ENCODE measurements around the gene MON1B.
"Not testable (repeated sequence)": the region's sequence is repeated elsewhere in the genome, so short reads cannot be mapped to it uniquely, and the experiment has no call there.

MON1B gene

DNA sequence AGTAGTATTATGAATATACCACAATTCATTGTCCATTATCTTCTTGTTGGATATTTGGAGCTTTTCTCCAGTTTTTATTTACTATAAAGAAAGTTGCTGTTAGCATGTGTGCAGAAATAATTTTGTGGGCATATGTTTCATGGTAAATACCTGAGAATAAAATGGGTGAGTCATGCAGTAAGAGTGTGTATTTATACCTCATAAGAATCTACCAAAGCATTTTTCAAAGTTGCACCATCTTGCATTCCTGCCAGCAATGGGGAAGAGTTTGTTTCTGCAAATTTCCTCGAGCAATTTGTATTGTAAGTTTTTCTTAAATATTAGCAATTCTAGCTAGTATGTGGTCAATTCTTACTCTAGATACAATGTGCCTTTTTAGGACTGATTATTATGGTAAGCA lies 7.9 kb upstream of the MON1B start:
- no peak overlapping the region for H3K27ac Mint-ChIP-seq
- DNase-seq (ENCODE audit: low spot score in 2 of 2) (no peak), ATAC-seq (ENCODE audit: low read depth) (no peak)
- H3K4me1 Mint-ChIP-seq = no peaks in the 10 kb centered on the region
- H3K36me3 Mint-ChIP-seq = peaks cover 1% of the 10 kb centered on the region
- peaks cover 5% of the 10 kb centered on the region for H3K27me3 Mint-ChIP-seq
- no peak overlapping the region for H3K4me3 Mint-ChIP-seq
- no peaks in the 10 kb centered on the region for H3K9me3 Mint-ChIP-seq

DNA sequence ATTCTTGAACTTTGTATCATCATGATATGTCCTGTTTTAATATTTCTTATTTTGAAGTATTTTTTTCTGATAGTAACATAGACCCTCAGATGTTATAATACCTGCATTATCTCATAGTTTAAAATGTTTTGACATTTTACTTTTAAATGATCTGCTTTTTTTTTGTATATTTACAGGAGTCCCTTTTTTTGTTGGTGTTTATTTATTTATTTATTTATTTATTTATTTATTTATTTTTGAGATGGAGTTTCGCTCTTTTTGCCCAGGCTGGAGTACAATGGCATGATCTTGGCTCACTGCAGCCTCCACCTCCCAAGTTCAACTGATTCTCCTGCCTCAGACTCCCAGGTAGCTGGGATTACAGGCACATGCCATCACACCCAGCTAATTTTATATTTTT lies 4.7 kb upstream of the MON1B start:
- not testable (repeated sequence) for H3K27ac Mint-ChIP-seq; H3K36me3 Mint-ChIP-seq; H3K4me1 Mint-ChIP-seq; H3K27me3 Mint-ChIP-seq; DNase-seq (ENCODE audit: low spot score in 2 of 2); H3K9me3 Mint-ChIP-seq; H3K4me3 Mint-ChIP-seq; ATAC-seq (ENCODE audit: low read depth)

DNA sequence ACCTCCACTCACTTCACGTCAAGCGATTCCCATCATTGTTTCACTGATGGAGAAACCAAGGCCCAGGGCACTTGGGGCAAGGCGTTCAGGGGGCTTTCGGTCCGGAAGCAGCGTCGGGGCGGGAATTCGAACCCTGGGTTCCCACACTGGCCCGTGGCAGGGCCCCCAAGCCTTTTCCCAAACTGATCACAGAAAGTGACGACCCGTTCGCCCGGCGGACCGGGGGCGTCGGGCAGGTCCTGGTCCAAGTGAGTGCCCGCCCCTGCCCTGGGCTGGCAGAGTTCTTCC lies 856 bp upstream of the MON1B start:
- Mint-ChIP-seq H3K4me1 (peaks cover 33% of the 10 kb centered on the region), H3K27me3 (peaks cover 1% of the 10 kb centered on the region), H3K9me3 (no peaks in the 10 kb centered on the region), H3K4me3 (peak overlapping the region; percentile 94), H3K27ac (peak overlapping the region; percentile 99), H3K36me3 (peaks cover 19% of the 10 kb centered on the region)
- DNase-seq (ENCODE audit: low spot score in 2 of 2) = no peak
- ATAC-seq (ENCODE audit: low read depth) = no peak

DNA sequence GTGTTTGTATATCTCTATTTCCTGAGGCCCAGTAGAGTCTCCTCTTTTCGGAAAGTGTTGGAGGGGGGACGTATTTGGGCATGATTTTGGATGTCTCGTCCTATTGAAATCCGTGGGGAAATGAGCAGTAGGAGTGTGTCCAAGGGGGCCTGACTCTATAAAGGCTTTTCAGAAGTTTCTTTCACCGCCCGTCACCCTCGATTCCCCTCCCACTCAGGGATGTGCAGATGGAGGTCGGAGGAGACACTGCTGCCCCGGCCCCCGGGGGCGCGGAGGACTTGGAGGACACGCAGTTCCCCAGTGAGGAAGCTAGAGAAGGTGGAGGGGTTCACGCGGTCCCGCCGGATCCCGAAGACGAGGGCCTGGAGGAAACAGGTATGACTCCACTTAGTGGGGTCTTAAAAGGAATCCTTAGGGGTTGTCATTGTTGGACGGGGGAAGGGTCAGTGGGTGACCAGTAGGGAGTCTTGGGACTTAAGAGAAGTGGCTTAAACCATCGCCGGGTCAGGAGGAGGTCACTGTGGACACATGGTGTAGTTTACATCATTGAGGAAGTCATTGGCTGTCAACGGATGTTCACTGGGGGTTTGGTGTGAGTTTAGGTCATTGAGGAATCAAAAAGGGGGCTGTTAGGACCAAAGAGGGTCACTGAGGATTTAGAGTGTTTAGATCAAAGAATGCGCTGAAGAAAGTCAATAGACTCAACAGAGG lies 424 bp downstream of the MON1B start:
- H3K4me3 Mint-ChIP-seq = peak overlapping the region; percentile 94
- H3K36me3 Mint-ChIP-seq = peaks cover 25% of the 10 kb centered on the region
- ATAC-seq (ENCODE audit: low read depth) = peak; percentile 2
- no peaks in the 10 kb centered on the region for H3K9me3 Mint-ChIP-seq
- H3K27ac Mint-ChIP-seq = peak overlapping the region; percentile 99
- H3K4me1 Mint-ChIP-seq = peaks cover 37% of the 10 kb centered on the region
- H3K27me3 Mint-ChIP-seq = peaks cover 1% of the 10 kb centered on the region
- no peak for DNase-seq (ENCODE audit: low spot score in 2 of 2)

DNA sequence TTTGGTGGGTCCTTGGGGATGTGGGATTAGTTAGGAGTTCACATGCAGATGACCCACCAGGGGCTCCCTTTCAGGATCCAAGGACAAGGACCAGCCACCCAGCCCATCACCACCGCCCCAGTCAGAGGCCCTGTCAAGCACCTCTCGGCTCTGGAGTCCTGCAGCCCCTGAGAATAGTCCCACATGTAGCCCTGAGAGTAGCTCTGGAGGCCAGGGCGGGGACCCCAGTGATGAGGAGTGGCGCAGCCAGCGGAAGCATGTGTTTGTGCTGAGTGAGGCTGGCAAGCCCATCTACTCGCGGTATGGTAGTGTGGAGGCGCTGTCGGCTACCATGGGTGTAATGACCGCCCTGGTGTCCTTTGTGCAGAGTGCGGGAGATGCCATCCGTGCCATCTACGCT lies 2.4 kb downstream of the MON1B start:
- H3K27me3 Mint-ChIP-seq = no peaks in the 10 kb centered on the region
- H3K36me3 Mint-ChIP-seq = peaks cover 37% of the 10 kb centered on the region
- H3K4me1 Mint-ChIP-seq = peaks cover 37% of the 10 kb centered on the region
- H3K27ac Mint-ChIP-seq = no peak overlapping the region
- H3K9me3 Mint-ChIP-seq = no peaks in the 10 kb centered on the region
- H3K4me3 Mint-ChIP-seq = no peak overlapping the region
- ATAC-seq (ENCODE audit: low read depth) (no peak), DNase-seq (ENCODE audit: low spot score in 2 of 2) (no peak)

DNA sequence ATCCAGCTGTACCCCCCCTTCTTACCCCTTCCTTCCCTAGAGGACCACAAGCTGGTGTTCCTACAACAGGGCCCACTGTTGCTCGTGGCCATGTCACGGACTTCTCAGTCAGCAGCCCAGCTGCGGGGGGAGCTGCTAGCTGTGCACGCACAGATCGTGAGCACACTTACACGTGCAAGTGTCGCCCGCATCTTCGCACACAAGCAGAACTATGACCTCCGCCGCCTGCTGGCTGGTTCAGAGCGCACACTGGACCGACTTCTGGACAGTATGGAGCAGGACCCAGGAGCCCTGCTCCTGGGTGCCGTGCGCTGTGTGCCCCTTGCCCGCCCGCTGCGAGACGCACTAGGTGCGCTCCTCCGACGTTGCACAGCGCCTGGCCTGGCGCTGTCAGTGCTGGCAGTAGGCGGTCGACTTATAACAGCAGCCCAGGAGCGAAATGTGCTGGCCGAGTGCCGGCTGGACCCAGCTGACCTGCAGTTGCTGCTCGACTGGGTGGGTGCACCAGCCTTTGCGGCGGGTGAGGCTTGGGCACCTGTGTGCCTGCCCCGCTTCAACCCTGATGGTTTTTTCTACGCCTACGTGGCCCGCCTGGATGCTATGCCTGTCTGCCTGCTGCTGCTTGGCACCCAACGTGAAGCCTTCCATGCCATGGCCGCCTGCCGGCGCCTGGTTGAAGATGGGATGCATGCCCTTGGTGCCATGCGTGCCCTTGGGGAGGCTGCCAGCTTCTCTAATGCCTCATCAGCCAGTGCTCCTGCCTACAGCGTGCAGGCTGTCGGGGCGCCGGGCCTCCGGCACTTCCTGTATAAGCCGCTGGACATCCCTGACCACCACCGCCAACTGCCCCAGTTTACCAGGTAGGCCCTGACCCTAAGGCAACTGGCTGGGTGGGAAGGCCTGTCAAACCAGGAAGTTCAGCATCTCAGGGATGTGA lies 3.6 kb downstream of the MON1B start:
- Mint-ChIP-seq H3K9me3 (no peaks in the 10 kb centered on the region), H3K4me3 (no peak overlapping the region), H3K4me1 (peaks cover 34% of the 10 kb centered on the region), H3K27ac (no peak overlapping the region), H3K36me3 (peaks cover 44% of the 10 kb centered on the region), H3K27me3 (no peaks in the 10 kb centered on the region)
- no peak for DNase-seq (ENCODE audit: low spot score in 2 of 2)
- ATAC-seq (ENCODE audit: low read depth) = no peak

DNA sequence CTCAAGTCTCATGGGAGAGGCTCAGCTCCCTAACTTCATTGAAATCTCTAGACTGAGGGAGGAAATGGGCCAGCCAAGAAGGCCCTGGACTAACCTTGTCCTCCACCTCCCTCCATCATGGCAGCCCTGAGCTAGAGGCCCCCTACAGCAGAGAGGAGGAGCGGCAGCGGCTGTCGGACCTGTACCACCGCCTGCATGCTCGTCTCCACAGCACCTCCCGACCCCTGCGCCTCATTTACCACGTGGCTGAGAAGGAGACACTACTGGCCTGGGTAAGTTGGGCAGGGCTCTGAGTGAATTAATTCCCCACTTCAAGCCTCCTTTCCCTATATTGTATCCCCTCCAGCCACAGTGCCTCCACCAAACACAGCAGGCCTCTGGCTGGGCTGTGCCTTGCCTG lies 4.4 kb downstream of the MON1B start:
- no peak for ATAC-seq (ENCODE audit: low read depth)
- peaks cover 34% of the 10 kb centered on the region for H3K4me1 Mint-ChIP-seq
- no peak overlapping the region for H3K4me3 Mint-ChIP-seq
- no peak overlapping the region for H3K27ac Mint-ChIP-seq
- DNase-seq (ENCODE audit: low spot score in 2 of 2) = no peak
- H3K36me3 Mint-ChIP-seq = peaks cover 46% of the 10 kb centered on the region
- no peaks in the 10 kb centered on the region for H3K27me3 Mint-ChIP-seq
- H3K9me3 Mint-ChIP-seq = no peaks in the 10 kb centered on the region

DNA sequence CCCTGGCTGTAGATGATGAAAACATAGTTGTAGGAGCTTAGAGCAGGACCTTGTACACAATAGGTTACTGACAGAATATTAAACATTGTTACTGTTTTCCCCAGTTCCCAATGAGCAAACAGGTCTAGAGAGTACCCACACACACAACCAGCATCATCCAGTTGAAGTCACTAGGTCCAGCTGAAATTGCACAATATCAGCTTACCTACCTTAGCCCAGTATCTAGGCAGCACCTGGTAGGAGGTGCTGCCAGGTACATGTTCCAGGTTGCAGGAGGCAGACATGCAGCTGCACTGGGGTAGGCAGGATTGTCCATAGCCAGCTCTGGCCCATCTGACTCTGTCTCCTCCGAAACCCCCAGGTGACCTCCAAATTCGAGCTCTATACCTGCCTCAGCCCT lies 6.8 kb downstream of the MON1B start:
- Mint-ChIP-seq H3K27ac (no peak overlapping the region), H3K4me1 (peaks cover 17% of the 10 kb centered on the region), H3K36me3 (peaks cover 39% of the 10 kb centered on the region), H3K27me3 (no peaks in the 10 kb centered on the region), H3K4me3 (no peak overlapping the region), H3K9me3 (no peaks in the 10 kb centered on the region)
- ATAC-seq (ENCODE audit: low read depth) = no peak
- no peak for DNase-seq (ENCODE audit: low spot score in 2 of 2)

DNA sequence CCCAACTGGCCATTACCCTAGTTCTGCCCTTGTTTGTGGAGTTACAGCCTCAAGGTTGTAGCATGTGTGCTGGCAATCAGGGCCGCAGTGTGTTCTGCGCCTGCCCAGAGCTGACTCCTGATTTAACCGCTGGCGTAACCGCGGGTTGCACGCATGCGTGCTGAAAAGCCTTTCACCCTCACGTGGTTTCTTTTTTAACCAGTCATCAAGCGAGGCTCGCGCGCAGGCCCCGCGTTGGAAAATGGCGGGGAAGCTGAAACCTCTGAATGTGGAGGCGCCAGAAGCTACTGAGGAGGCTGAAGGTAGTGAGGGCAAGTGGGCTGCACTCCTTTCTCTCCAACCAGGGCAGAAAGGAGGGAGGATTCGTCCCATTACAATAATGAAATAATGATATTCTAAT lies 8.2 kb downstream of the MON1B start, which contains the start of gene SYCE1L:
Gene SYCE1L, plus strand, starts transcription at position 198 of the 400 bp plus-strand sequence. Its CDS starts 44 bp downstream, at position 242.
- no peaks in the 10 kb centered on the region for H3K27me3 Mint-ChIP-seq
- peaks cover 32% of the 10 kb centered on the region for H3K36me3 Mint-ChIP-seq
- no peak within 1 kb of the TSS for H3K27ac Mint-ChIP-seq
- ATAC-seq (ENCODE audit: low read depth) = no peak
- H3K4me1 Mint-ChIP-seq = peaks cover 7% of the 10 kb centered on the region
- no peak within 1 kb of the TSS for H3K4me3 Mint-ChIP-seq
- H3K9me3 Mint-ChIP-seq = no peaks in the 10 kb centered on the region
- no peak for DNase-seq (ENCODE audit: low spot score in 2 of 2)

DNA sequence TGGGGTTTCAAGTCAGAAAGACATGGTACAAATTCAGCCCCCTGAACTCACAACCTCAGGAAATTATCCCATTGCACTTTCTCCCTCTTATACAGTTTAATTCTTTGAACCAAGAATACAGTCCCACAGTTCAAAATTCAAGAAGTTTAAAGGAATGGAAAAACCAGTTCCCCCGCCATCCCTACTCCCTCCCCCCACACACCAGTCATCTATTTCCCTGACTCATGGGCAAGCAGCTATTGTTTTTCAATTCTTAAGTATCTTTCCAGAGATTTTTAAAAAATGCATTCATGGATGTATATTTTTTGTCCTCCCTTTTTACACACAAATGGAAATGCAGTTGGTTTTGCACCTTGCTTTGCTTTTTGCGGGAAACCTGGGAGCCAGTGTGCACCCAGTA lies 15.5 kb downstream of the MON1B start:
- Mint-ChIP-seq H3K36me3 (no peaks in the 10 kb centered on the region), H3K4me3 (no peak overlapping the region), H3K9me3 (no peaks in the 10 kb centered on the region), H3K27ac (no peak overlapping the region), H3K27me3 (no peaks in the 10 kb centered on the region), H3K4me1 (peaks cover 2% of the 10 kb centered on the region)
- ATAC-seq (ENCODE audit: low read depth) (no peak), DNase-seq (ENCODE audit: low spot score in 2 of 2) (no peak)

DNA sequence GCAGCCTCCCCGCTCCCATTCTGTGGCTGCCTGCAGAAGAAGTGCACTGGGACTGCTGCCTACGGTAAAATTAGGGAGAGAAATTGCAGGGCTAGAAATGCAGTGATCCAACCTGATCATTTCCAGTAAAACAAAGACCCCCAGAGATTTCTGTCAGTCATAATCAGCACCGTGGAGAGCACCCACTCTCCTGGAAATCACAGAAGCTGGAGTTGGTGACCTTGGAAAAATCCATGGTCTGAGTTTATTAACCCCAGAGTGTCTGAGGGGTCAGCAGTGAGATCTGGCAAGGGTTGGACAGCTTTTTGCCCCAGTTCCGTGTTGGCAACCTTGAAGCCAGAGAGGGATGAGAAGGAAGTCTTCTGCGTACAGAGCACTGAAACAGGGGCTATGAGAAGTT lies 16.0 kb downstream of the MON1B start:
- Mint-ChIP-seq H3K27ac (no peak overlapping the region), H3K27me3 (no peaks in the 10 kb centered on the region), H3K4me3 (no peak overlapping the region), H3K36me3 (no peaks in the 10 kb centered on the region), H3K4me1 (peaks cover 6% of the 10 kb centered on the region), H3K9me3 (no peaks in the 10 kb centered on the region)
- DNase-seq (ENCODE audit: low spot score in 2 of 2) (no peak), ATAC-seq (ENCODE audit: low read depth) (no peak)

DNA sequence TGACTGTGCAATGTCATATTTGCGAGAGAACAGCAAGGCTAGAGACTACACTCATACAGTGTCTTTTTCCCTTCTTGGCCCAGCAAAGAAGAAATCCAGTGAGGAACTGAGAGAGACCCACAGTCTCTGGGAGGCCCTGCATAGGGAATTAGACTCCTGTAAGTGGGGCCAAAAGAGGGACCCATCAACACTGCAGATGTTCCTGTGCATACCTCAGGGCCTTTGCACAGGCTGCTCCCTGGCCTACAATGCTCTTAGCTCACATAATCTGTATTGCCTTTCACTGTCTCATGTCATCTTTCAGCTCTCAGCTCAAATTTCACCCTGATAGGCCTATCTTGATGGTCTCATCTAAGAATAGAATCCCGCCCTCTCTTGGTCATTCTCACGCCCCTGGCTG lies 17.4 kb downstream of the MON1B start:
- Mint-ChIP-seq H3K27me3 (no peaks in the 10 kb centered on the region), H3K4me3 (no peak overlapping the region), H3K27ac (no peak overlapping the region), H3K4me1 (peaks cover 6% of the 10 kb centered on the region), H3K9me3 (no peaks in the 10 kb centered on the region), H3K36me3 (no peaks in the 10 kb centered on the region)
- ATAC-seq (ENCODE audit: low read depth) = no peak
- no peak for DNase-seq (ENCODE audit: low spot score in 2 of 2)

DNA sequence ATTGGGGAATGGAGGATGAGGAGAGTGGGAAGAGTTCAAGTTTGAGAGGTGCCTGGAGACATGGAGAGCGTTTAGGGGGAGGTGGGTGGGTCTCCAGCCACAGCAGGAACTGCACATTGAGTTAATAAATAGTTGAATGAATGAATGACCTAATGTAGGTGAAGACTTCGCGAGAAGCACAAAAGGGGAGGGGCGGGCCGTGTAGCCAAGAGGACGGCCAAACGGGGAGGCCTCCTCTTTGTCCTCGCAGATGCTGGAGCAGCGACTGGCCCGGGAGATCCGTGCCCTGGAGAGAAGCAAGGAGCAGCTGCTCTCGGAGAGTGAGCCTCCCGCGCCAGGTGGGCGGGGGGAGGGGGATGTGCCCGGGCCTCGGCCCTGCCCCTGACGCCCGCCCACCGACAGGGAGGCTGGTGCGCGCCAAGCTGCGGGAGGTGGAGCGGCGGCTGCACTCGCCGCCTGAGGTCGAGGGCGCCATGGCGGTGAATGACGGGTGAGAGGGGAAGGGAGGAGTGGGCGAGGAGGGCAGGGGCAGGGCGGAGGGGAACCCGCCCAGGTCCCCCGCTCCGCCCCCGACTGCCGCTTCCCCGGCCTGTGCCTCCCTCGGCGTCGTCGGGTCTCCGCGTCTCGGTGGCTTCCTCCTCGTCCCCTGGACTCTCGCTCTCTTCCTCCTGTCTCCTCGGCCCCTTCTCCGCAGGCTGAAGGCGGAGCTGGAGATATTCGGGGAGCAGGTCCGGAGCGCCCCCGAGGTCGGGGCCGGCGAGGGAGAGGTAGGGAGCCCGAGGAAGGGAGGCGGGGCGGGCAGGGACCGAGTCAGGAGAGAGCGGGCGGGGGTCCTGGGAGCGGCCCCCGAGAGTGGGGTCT lies 21.1 kb downstream of the MON1B start:
- Mint-ChIP-seq H3K4me1 (peaks cover 6% of the 10 kb centered on the region), H3K4me3 (peak overlapping the region; percentile 93), H3K27me3 (no peaks in the 10 kb centered on the region), H3K9me3 (no peaks in the 10 kb centered on the region), H3K36me3 (no peaks in the 10 kb centered on the region), H3K27ac (peak overlapping the region; percentile 86)
- DNase-seq (ENCODE audit: low spot score in 2 of 2) = peak; percentile 66 to 73
- peak; percentile 83 for ATAC-seq (ENCODE audit: low read depth)
